Upper lobe of right lung (tissue), 1 donor: ENCODE measurements around the gene FZR1. TPM values are rescaled to one million over a fixed set of nuclear protein-coding genes. Genes with fewer than 3 reads are reported as not detected.

ENCODE experiments used
- ATAC-seq: fragments of 200-7000 bp; cut with Tn5 transposase; one replicate; pipeline ENCODE4 v1.9.1; 2020; ENCODE audit warnings: mild to moderate bottlenecking, moderate library complexity
- DNase-seq: peaks from one replicate; pipeline ENCODE4 v3.0.0-alpha.2; 2020
- H3K27ac ChIP-seq: fragments of 200-600 bp; one replicate; pipeline ENCODE4 v1.8.0; 2022
- H3K27me3 ChIP-seq: fragments of 200-600 bp; one replicate; pipeline ENCODE4 v1.8.0; 2022; ENCODE audit warnings: mild to moderate bottlenecking
- H3K36me3 ChIP-seq: fragments of 200-600 bp; one replicate; pipeline ENCODE4 v1.8.0; 2022
- H3K4me1 ChIP-seq: fragments of 200-600 bp; one replicate; pipeline ENCODE4 v1.8.0; 2022
- H3K4me3 ChIP-seq: fragments of 200-600 bp; one replicate; pipeline ENCODE4 v1.8.0; 2022; ENCODE audit warnings: mild to moderate bottlenecking
- H3K9me3 ChIP-seq: fragments of 200-600 bp; one replicate; pipeline ENCODE4 v1.8.0; 2022
- CTCF ChIP-seq: fragments of 200-600 bp; IDR thresholded peaks from one replicate; pipeline ENCODE4 v1.8.0; 2022; ENCODE audit warnings: antibody characterized with exemption
- intact Hi-C: fragments of 100-400 bp; cut with DNase I; formaldehyde crosslinking; loops from one replicate; pipeline ENCODE4 v1.11.0; 2022
- total RNA-seq: library from RNA; stranded (reverse); fragmentation: NEBNext Ultra II Directional; extraction: Animal tissue kit (Norgen Biotek cat#: 25700); gene quantifications from one replicate; pipeline ENCODE4 v1.2.1, GENCODE V29; 2021
- donor health status: DM: no; HTN: yes; CAD: no; lungs with severe emphysema.

The FZR1 gene
- total RNA-seq, 1 donor from 2014 or later = 30.8 TPM

- Histone ChIP-seq H3K4me3 (no peak overlapping the region), H3K4me1 (no peaks in the 10 kb centered on the region), H3K36me3 (peaks cover 48% of the 10 kb centered on the region), H3K9me3 (no peaks in the 10 kb centered on the region), H3K27me3 (no peaks in the 10 kb centered on the region), H3K27ac (no peak overlapping the region)
- ATAC-seq = peak; percentile 7
- DNase-seq = no peak
- no peak for TF ChIP-seq CTCF
- intact Hi-C loops = no loop called here
Observed at GRCh38 chr19:3491396-3492119, 14.6 kb upstream of the FZR1 start.

GRCh38 chr19:3492131-3492839 lies 13.8 kb upstream of the FZR1 start:
- Histone ChIP-seq H3K9me3 (no peaks in the 10 kb centered on the region), H3K36me3 (peaks cover 49% of the 10 kb centered on the region), H3K4me1 (no peaks in the 10 kb centered on the region), H3K4me3 (no peak overlapping the region), H3K27me3 (no peaks in the 10 kb centered on the region), H3K27ac (no peak overlapping the region)
- DNase-seq = no peak
- intact Hi-C loops = no loop called here
- peak; percentile 11 for ATAC-seq
- TF ChIP-seq CTCF = no peak

GRCh38 chr19:3492919-3493318 lies 13.2 kb upstream of the FZR1 start:
- ATAC-seq (no peak), DNase-seq (no peak)
- H3K27me3 ChIP-seq = no peaks in the 10 kb centered on the region
- intact Hi-C loops = no loop called here
- H3K4me3 ChIP-seq = no peak overlapping the region
- H3K4me1 ChIP-seq = no peaks in the 10 kb centered on the region
- H3K36me3 ChIP-seq = peaks cover 49% of the 10 kb centered on the region
- H3K27ac ChIP-seq = no peak overlapping the region
- H3K9me3 ChIP-seq = no peaks in the 10 kb centered on the region
- no peak for TF ChIP-seq CTCF

- no peak for ATAC-seq
- peaks cover 49% of the 10 kb centered on the region for H3K36me3 ChIP-seq
- H3K27ac ChIP-seq = no peak overlapping the region
Observed at GRCh38 chr19:3493651-3494050, 12.5 kb upstream of the FZR1 start.

GRCh38 chr19:3494051-3494450 lies 12.1 kb upstream of the FZR1 start:
- Histone ChIP-seq H3K4me1 (no peaks in the 10 kb centered on the region), H3K27ac (no peak overlapping the region), H3K27me3 (no peaks in the 10 kb centered on the region), H3K4me3 (no peak overlapping the region), H3K36me3 (peaks cover 49% of the 10 kb centered on the region), H3K9me3 (no peaks in the 10 kb centered on the region)
- ATAC-seq (peak; percentile 35), DNase-seq (no peak)
- no peak for TF ChIP-seq CTCF
- intact Hi-C loops = no loop called here

More at GRCh38 chr19:3493651-3494050, 12.5 kb upstream of the FZR1 start:
- no peaks in the 10 kb centered on the region for H3K4me1 ChIP-seq
- no peaks in the 10 kb centered on the region for H3K9me3 ChIP-seq
- DNase-seq = no peak
- H3K27me3 ChIP-seq = no peaks in the 10 kb centered on the region
- no peak for TF ChIP-seq CTCF
- intact Hi-C loops = no loop called here
- H3K4me3 ChIP-seq = no peak overlapping the region
